Measurements from ENCODE around the gene DUSP9. TPM values are rescaled to one million over a fixed set of nuclear protein-coding genes. Genes with fewer than 3 reads are reported as not detected.

Gene DUSP9
- total RNA-seq, 1 donor from 2014 or later: 3.1 TPM

DNA sequence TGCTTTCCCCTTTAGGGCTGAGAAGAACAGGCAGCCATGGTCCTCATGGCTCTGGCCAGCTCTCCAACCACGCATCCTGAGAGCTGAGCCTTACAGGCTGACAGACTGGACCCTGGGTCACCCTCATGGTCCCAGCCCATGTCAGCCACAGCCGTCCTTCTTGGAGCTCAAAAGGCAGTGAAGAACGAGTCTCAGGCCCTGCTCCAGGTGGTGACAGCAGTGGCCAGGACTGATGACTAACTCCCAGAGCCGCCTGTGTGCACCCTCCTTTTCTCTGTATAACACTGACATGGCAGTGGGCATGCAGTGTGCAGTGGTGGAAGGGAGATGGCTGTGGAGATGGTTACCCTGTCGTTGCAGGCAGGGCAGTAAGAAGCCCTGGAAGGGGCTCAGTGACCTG, 10.3 kb upstream of the DUSP9 start:
- TF ChIP-seq, protein P1, sequence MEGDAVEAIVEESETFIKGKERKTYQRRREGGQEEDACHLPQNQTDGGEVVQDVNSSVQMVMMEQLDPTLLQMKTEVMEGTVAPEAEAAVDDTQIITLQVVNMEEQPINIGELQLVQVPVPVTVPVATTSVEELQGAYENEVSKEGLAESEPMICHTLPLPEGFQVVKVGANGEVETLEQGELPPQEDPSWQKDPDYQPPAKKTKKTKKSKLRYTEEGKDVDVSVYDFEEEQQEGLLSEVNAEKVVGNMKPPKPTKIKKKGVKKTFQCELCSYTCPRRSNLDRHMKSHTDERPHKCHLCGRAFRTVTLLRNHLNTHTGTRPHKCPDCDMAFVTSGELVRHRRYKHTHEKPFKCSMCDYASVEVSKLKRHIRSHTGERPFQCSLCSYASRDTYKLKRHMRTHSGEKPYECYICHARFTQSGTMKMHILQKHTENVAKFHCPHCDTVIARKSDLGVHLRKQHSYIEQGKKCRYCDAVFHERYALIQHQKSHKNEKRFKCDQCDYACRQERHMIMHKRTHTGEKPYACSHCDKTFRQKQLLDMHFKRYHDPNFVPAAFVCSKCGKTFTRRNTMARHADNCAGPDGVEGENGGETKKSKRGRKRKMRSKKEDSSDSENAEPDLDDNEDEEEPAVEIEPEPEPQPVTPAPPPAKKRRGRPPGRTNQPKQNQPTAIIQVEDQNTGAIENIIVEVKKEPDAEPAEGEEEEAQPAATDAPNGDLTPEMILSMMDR (conservative IDR thresholded peaks at IDR 0.05; ENCODE audit: low read depth, low read length): no peak
- no peak for DNase-seq (ENCODE audit: low read depth)
- H3K4me3 ChIP-seq (ENCODE audit: low read depth, low read length): no peak overlapping the region

DNA sequence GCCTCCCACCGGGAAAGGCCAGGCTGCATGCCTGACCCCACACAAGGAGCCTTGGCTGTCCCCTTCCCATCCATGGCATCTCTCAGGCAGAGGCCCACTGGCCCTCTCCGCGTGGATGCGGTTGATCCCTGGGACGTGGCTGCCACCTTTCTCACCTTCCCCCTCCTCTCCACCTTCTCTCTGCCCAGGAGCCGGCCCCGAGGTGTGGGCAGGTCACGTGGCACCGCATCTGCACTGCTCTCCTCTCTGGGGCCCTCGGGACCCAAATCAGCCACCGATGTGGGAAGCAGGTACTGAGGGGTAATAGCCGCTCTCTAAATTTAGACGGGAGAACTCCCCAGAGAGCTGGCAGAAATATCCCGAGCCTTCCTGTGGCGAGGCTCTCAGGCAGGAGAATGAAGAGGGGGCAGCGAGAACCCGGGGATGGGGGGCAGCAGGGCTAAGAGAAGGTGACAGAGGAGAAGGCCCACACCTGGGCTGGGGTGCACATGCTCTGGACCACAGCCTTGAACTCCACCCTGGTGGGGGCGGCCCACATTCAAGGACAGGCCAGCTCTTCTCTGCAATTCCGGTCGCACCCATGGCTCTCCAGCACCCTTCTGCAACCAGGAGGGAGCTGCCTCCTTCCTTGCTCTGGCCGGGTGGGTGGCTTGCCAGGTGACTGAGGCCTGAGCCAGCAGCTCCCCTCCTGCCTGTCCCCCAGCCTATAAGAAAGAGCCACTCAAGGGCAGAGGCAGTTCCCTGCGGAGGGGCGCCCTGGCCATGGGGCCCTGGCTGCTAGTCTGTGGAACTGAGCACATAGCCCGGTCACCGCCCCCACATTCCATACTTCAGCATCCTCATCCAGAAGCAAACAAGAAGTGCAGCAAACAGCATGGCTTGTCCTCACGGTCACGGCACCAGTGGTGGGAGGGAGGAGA, 9.6 kb upstream of the DUSP9 start:
- TF ChIP-seq, protein P1 (conservative IDR thresholded peaks at IDR 0.05; ENCODE audit: low read depth, low read length): no peak
- no peak overlapping the region for H3K4me3 ChIP-seq (ENCODE audit: low read depth, low read length)
- DNase-seq (ENCODE audit: low read depth): no peak

DNA sequence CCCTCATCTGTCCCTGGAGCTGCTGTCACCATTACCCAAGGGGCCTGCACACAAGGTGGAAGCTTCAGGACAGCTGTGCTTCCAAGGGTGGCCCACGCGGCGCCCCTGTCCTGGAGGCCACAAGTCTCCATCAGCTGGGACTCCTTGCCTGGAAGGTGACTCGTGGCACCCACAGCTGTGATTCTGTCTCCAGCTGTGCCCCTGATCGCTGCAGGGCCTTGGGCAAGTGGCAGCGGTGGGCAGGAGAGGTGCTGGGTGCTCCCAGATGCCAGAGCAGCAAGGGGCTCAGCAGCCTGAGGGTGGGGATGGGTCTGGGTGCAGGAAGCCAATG, 9.0 kb upstream of the DUSP9 start:
- DNase-seq (ENCODE audit: low read depth): no peak
- TF ChIP-seq, protein P1 (conservative IDR thresholded peaks at IDR 0.05; ENCODE audit: low read depth, low read length): no peak
- no peak overlapping the region for H3K4me3 ChIP-seq (ENCODE audit: low read depth, low read length)

DNA sequence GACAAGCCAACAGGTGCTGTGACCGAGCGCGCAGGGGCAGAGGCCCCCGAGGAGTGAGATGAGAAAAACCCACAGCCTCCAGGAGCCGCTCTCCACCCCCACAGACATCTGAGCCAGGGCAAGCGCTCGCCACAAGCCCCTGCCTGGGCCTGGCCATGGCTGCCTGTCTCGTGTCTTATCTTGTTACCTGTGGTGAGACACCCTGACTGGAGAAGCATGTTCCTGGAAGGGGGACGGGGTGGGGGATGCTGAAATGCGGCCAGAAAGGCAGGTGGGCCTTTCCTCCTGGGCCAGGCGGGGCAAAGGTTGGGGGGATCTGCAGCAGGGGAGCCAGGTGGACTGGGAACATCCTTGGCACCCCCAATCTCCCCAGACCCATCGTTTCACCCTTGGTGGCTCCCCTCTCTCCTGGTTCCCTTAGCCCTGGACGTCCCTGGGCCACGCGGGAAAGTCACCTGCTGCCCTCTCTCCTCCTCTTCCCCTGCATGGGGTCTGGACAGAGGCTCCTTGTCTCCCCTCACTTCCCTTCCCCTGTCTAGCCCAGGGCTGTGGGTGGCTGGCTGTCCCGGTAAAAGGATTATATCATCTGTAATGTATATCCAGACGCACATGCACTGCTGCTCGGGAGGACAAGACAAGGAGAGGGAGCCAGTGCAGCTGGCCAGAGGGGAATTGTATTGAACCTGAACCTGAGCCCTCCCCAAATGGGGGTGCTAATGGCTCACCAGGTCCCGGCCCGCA, 8.4 kb upstream of the DUSP9 start:
- no peak overlapping the region for H3K4me3 ChIP-seq (ENCODE audit: low read depth, low read length)
- TF ChIP-seq, protein P1 (conservative IDR thresholded peaks at IDR 0.05; ENCODE audit: low read depth, low read length): no peak
- no peak for DNase-seq (ENCODE audit: low read depth)

DNA sequence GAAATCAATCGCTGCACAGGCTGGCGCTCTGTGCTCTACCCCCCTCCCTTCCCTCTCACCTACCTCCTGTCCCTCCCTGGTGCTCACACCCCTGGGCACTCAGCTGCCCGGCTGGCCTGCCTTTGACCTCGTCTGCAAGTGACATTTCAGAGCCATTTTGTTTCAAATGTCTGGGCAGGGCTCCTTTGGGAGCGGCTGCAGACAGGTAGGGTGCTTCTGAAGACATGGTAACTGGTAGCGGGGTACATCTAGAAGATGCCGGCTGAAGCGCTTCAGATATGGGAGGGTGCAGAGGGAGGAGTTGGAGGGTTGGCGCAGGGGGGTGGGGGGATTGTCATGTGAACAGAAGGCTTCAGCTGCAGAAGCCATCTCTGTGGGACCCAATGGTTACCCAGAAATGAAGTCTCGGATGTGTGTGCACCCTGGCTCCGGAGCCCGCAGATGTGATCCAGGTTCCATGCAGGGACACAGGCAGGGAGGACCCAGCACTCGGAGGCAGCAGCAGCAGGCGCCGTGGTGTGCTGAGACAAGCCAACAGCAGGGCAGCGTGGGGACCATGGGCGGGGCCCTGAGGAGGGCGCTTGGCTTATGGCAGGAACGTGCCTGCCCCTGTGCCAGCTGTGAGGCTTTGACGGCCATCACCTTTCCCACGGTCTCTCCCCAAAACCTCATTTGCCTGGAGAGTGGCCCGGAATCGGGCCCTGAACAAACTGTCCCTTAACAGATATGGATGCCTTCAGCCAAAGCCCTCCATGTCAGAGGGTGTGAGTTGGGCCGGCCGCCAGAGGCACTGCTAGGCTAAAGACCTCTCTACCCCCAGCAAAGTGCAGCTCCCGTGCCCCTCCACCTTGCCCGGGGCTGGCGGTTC, 7.6 kb upstream of the DUSP9 start:
- H3K4me3 ChIP-seq (ENCODE audit: low read depth, low read length): no peak overlapping the region
- TF ChIP-seq, protein P1 (conservative IDR thresholded peaks at IDR 0.05; ENCODE audit: low read depth, low read length): no peak
- no peak for DNase-seq (ENCODE audit: low read depth)

DNA sequence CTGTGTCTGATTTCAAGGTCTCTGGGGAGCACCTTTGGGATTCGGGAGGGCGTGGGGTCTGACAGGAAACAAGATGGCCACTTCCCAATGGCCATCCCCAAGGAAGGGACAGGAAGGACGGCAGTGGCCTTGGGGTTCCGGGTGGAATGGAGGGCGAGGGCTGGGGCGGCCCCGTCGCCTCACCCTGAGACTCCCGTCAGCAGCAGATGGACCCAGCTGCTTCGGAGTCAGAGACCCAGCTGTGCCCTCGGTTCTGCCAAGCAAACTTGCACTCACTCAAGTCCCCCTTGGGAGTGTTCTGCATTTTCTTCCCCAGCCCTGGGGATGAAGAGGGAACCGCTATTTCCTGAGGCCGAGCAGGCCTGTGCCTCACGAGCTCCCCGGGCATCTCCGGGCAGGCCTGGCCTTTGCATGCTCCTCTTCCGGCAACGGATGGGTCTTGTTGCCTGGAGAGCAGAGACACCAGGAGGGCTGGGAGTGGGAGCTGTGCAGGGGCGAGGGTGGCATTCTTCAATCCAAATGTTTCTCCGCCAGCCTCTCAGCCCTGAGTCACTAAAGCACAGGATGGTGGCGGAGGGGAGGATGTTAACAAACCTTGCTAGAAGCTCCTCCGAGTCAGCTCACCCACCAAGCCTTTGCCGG, 6.8 kb upstream of the DUSP9 start:
- TF ChIP-seq, protein P1 (conservative IDR thresholded peaks at IDR 0.05; ENCODE audit: low read depth, low read length): no peak
- no peak for DNase-seq (ENCODE audit: low read depth)
- H3K4me3 ChIP-seq (ENCODE audit: low read depth, low read length): no peak overlapping the region
